ENCODE data around the gene SAE1.
"Not testable (repeated sequence)": the region's sequence is repeated elsewhere in the genome, so short reads cannot be mapped to it uniquely, and the experiment has no call there.

The SAE1 gene

GRCh38 chr19:47243776-47244547 is 113.3 kb downstream of the SAE1 start:
- peak overlapping the region; percentile 45 for H3K4me3 ChIP-seq (ENCODE audit: low read length)
- peak; percentile 70 for TF ChIP-seq CTCF (IDR thresholded peaks at IDR 0.05; ENCODE audit: insufficient read depth, low read depth, low read length, missing control alignments)
- peak; percentile 95 for DNase-seq (ENCODE audit: low read depth)

GRCh38 chr19:47247308-47247990 is 116.8 kb downstream of the SAE1 start:
- TF ChIP-seq CTCF (IDR thresholded peaks at IDR 0.05; ENCODE audit: insufficient read depth, low read depth, low read length, missing control alignments) = peak; percentile 93
- H3K4me3 ChIP-seq (ENCODE audit: low read length) = no peak overlapping the region
- DNase-seq (ENCODE audit: low read depth) = peak; percentile 80

GRCh38 chr19:47253016-47253415 is 122.4 kb downstream of the SAE1 start:
- H3K4me3 ChIP-seq (ENCODE audit: low read length) = not testable (repeated sequence)
- DNase-seq (ENCODE audit: low read depth) = peak; percentile 16

- DNase-seq (ENCODE audit: low read depth) = peak; percentile 89
- no peak for TF ChIP-seq CTCF (IDR thresholded peaks at IDR 0.05; ENCODE audit: insufficient read depth, low read depth, low read length, missing control alignments)
- no peak overlapping the region for H3K4me3 ChIP-seq (ENCODE audit: low read length)
Observed at GRCh38 chr19:47253467-47253881, 122.8 kb downstream of the SAE1 start.

GRCh38 chr19:47253970-47254369 is 123.3 kb downstream of the SAE1 start:
- no peak overlapping the region for H3K4me3 ChIP-seq (ENCODE audit: low read length)
- TF ChIP-seq CTCF (IDR thresholded peaks at IDR 0.05; ENCODE audit: insufficient read depth, low read depth, low read length, missing control alignments) = no peak
- DNase-seq (ENCODE audit: low read depth) = no peak

GRCh38 chr19:47255879-47256692 is 125.5 kb downstream of the SAE1 start, which contains the start of gene CCDC9:
Gene CCDC9 (plus strand): TSS chr19:47256525. CDS start chr19:47258401, 1,876 bp downstream.
- TF ChIP-seq CTCF (IDR thresholded peaks at IDR 0.05; ENCODE audit: insufficient read depth, low read depth, low read length, missing control alignments) = no peak
- H3K4me3 ChIP-seq (ENCODE audit: low read length) = peak within 1 kb of the TSS; percentile 73
- DNase-seq (ENCODE audit: low read depth) = peak; percentile 95

Measured in epithelial cell of esophagus (primary cell).